ENCODE measurements around the gene COBL. TPM values are rescaled to one million over a fixed set of nuclear protein-coding genes. Genes with fewer than 3 reads are reported as not detected.

The COBL gene
- total RNA-seq, 1 experiment from 2014 or later, result 52.3 TPM

DNA sequence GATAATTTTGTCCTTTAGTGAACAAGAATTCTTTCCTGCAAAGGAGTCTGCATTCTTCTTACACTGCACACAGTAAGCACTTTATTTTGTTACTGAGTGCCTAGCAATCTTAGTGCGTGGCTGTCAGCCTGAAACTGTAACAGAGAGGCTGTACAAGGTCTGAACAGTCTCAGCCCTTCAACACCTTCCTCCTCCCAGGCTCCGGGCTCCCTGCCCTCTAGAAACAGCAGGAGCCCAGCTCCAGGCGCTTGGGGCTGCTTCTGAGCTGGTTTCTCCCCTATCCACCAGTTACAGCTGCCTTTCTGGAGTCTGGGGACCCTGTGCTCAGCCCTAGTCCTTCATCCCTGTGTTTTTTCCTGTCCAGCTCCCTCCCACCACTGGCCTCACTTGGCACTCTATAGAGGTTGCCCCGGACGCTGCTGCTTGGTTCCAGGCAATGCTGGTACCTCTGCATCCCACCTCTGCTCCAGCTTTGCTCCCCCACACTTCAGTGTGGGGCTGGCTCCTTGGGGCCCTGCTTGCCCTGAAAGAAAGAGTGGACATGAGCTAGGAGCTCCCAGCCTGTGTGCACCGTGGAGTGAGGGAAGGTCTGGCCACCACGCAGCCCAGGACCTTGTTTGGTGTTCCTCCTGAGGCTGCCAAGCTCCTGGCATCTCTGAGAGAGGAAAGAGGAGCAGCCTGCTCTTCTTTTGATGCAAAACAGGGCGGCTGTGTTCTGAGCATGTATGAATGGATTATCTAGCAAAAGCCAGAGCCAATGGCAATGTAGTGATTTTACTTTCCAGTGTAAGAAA is 282.7 kb downstream of the COBL start:
- H3K9me3 ChIP-seq (ENCODE audit: control insufficient read depth, low read depth, low read length), result no peaks in the 10 kb centered on the region
- H2BK120ac ChIP-seq (ENCODE audit: low read depth, low read length, poor library complexity, severe bottlenecking), result no peak overlapping the region
- H3K4me2 ChIP-seq (ENCODE audit: insufficient read depth, insufficient read length, low read length), result no peak overlapping the region
- no peak overlapping the region for H3K9ac ChIP-seq (ENCODE audit: extremely low read depth, insufficient read length, low read length)
- no peak overlapping the region for H2AFZ ChIP-seq (ENCODE audit: low read length)
- H3K56ac ChIP-seq (ENCODE audit: insufficient read length, low read depth, low read length), result no peak overlapping the region
- H4K20me1 ChIP-seq (ENCODE audit: control insufficient read depth, insufficient read depth, insufficient read length), result peaks cover 2% of the 10 kb centered on the region
- H3K4ac ChIP-seq (ENCODE audit: low read depth, low read length), result no peak overlapping the region
- no peak for DNase-seq
- no peak overlapping the region for H2BK12ac ChIP-seq (ENCODE audit: insufficient read length, low read depth, low read length)
- WGBS (ENCODE audit: extremely low coverage, insufficient read length, low lambda C conversion rate), result no CpG with 5 or more reads among the region's 8 CpGs
- no peak overlapping the region for H3K27ac ChIP-seq (ENCODE audit: insufficient read length, low read depth, low read length)
- H3K4me1 ChIP-seq (ENCODE audit: insufficient read depth, low read length), result peaks cover 5% of the 10 kb centered on the region; the same call in 1 of the 2 replicates
- H3K18ac ChIP-seq (ENCODE audit: insufficient read length, low read depth, low read length), result no peak overlapping the region
- H3K27me3 Mint-ChIP-seq (ENCODE audit: low read depth), result no peaks in the 10 kb centered on the region
- no peak overlapping the region for H4K5ac ChIP-seq (ENCODE audit: insufficient read length, low read depth, low read length)
- peak overlapping the region; percentile 22 to 89 (median 55); a peak in 4 of 7 replicates for H3K27ac Mint-ChIP-seq
- H3K4me1 Mint-ChIP-seq, result peaks cover 22 to 32% of the 10 kb centered on the region in 2 experiments
- H3K4me3 Mint-ChIP-seq, result no peak overlapping the region
- H2BK15ac ChIP-seq (ENCODE audit: low read depth, low read length), result no peak overlapping the region
- H2BK5ac ChIP-seq (ENCODE audit: insufficient read length, low read length), result no peak overlapping the region
- no peaks in the 10 kb centered on the region for H3K79me2 ChIP-seq (ENCODE audit: insufficient read depth, low read length)
- no peak overlapping the region for H3T11ph ChIP-seq (ENCODE audit: low read length)
- no peaks in the 10 kb centered on the region for H3K79me1 ChIP-seq (ENCODE audit: insufficient read depth, low read depth, low read length, poor library complexity, severe bottlenecking)
- no peaks in the 10 kb centered on the region for H3K9me3 Mint-ChIP-seq
- no peak overlapping the region; the same call in 1 of the 2 replicates for H3K14ac ChIP-seq (ENCODE audit: insufficient read depth, low read length)
- H3K23me2 ChIP-seq (ENCODE audit: insufficient read length, low read depth, low read length, poor library complexity, severe bottlenecking), result no peaks in the 10 kb centered on the region
- peaks cover 0 to 22% (median 14%) of the 10 kb centered on the region in 3 experiments; a peak in 4 of 7 replicates for H3K36me3 Mint-ChIP-seq (ENCODE audit: insufficient read depth in 1 of 3, low read depth in 3 of 3)
- no peak overlapping the region for H2AK5ac ChIP-seq (ENCODE audit: insufficient read length, low read length)
- no peak overlapping the region for H4K8ac ChIP-seq (replicated peaks; ENCODE audit: insufficient read length, low read depth, low read length)
- TF ChIP-seq, protein P1, sequence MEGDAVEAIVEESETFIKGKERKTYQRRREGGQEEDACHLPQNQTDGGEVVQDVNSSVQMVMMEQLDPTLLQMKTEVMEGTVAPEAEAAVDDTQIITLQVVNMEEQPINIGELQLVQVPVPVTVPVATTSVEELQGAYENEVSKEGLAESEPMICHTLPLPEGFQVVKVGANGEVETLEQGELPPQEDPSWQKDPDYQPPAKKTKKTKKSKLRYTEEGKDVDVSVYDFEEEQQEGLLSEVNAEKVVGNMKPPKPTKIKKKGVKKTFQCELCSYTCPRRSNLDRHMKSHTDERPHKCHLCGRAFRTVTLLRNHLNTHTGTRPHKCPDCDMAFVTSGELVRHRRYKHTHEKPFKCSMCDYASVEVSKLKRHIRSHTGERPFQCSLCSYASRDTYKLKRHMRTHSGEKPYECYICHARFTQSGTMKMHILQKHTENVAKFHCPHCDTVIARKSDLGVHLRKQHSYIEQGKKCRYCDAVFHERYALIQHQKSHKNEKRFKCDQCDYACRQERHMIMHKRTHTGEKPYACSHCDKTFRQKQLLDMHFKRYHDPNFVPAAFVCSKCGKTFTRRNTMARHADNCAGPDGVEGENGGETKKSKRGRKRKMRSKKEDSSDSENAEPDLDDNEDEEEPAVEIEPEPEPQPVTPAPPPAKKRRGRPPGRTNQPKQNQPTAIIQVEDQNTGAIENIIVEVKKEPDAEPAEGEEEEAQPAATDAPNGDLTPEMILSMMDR (conservative IDR thresholded peaks at IDR 0.05), result no peak
- H2BK20ac ChIP-seq (ENCODE audit: low read depth, low read length, poor library complexity, severe bottlenecking), result no peak overlapping the region
- no peak overlapping the region for H3K23ac ChIP-seq (ENCODE audit: insufficient read length, low read depth, low read length)
- H4K91ac ChIP-seq (ENCODE audit: insufficient read length, low read depth, low read length), result no peak overlapping the region
- no peaks in the 10 kb centered on the region for H3K27me3 ChIP-seq (ENCODE audit: insufficient read depth, low read length)

All from H9 (cell line).